Endodermal cell (in vitro differentiated cells): ENCODE results near the gene IPO5. TPM values are rescaled to one million over a fixed set of nuclear protein-coding genes. Genes with fewer than 3 reads are reported as not detected.

Experiments
- DNase-seq: peaks from one replicate; pipeline ENCODE4 v3.0.0-alpha.2; 2017
- H3K27ac ChIP-seq: 2 replicates; pipeline ENCODE4 v1.5.1; 2013; ENCODE audit warnings: mild to moderate bottlenecking, low read depth, low read length, moderate library complexity
- H3K27me3 ChIP-seq: 2 replicates; pipeline ENCODE4 v1.6.1; 2013; ENCODE audit warnings: mild to moderate bottlenecking, low read length, moderate library complexity; ENCODE audit not compliant: insufficient read depth, control insufficient read depth, poor library complexity, severe bottlenecking
- H3K36me3 ChIP-seq: 2 replicates; pipeline ENCODE4 v1.7.0; 2013; ENCODE audit warnings: mild to moderate bottlenecking, low read length, moderate library complexity; ENCODE audit not compliant: control insufficient read depth, insufficient read depth
- H3K4me1 ChIP-seq: one replicate; pipeline ENCODE4 v1.7.0; 2013; ENCODE audit warnings: low read length; ENCODE audit not compliant: control insufficient read depth, insufficient read depth
- H3K4me3 ChIP-seq: 2 replicates; pipeline ENCODE4 v1.5.1; 2013; ENCODE audit warnings: mild to moderate bottlenecking, low read length, moderate library complexity
- H3K9ac ChIP-seq: 2 replicates; pipeline ENCODE4 v1.6.1; 2013; ENCODE audit warnings: mild to moderate bottlenecking, low read length, moderate library complexity; ENCODE audit not compliant: poor library complexity, severe bottlenecking; ENCODE audit errors: extremely low read depth
- H3K9me3 ChIP-seq: 2 replicates; pipeline ENCODE4 v1.6.1; 2013; ENCODE audit warnings: mild to moderate bottlenecking, low read length, moderate library complexity; ENCODE audit not compliant: control insufficient read depth
- H3K27ac Mint-ChIP-seq: 2 replicates; pipeline ENCODE4 v1.8.0; 2020; ENCODE audit warnings: mixed read lengths
- H3K27me3 Mint-ChIP-seq: 2 replicates; pipeline ENCODE4 v1.8.0; 2021; ENCODE audit warnings: mild to moderate bottlenecking, mixed read lengths; ENCODE audit not compliant: insufficient read depth
- H3K36me3 Mint-ChIP-seq: 2 replicates; pipeline ENCODE4 v1.8.0; 2020; ENCODE audit warnings: low read depth, mixed read lengths
- H3K4me1 Mint-ChIP-seq: 2 replicates; pipeline ENCODE4 v1.8.0; 2020; ENCODE audit warnings: mixed read lengths
- H3K4me3 Mint-ChIP-seq: 2 replicates; pipeline ENCODE4 v1.8.0; 2020; ENCODE audit warnings: mild to moderate bottlenecking, moderate library complexity, mixed read lengths
- H3K9me3 Mint-ChIP-seq: 2 replicates; pipeline ENCODE4 v1.8.0; 2020; ENCODE audit warnings: mild to moderate bottlenecking, mixed read lengths
- CTCF ChIP-seq: fragments of 200-600 bp; sonication (generic); conservative IDR thresholded peaks from 2 replicates; pipeline ENCODE4 v1.5.0; 2021; ENCODE audit warnings: antibody characterized with exemption, mild to moderate bottlenecking
- WGBS, 2 experiments: methylation state at CpG; one replicate each; pipeline versions ENCODE4 v1.1.5 to v1.1.7; 2013; ENCODE audit warnings: missing lambda C conversion rate in 2 of 2, mixed read lengths in 1 of 2; ENCODE audit not compliant: insufficient coverage in 1 of 2, insufficient read length in 1 of 2; 5-methylcytosine and 5-hydroxymethylcytosine counted together
- long read RNA-seq, 4 experiments: library from polyadenylated mRNA in 2 of 4; library from RNA in 1 of 4; library from capped mRNA in 1 of 4; stranded (forward) in 3 of 4; unstranded in 1 of 4; transcript quantifications; one replicate each; pipeline ENCODE4 v2.0.0, GENCODE V29; 2020 to 2021; ENCODE audit warnings: inconsistent platforms in 1 of 4
- polyA plus RNA-seq, 2 experiments: library from polyadenylated mRNA; stranded (reverse); fragments of 50-300 nt; gene quantifications; one replicate each; pipeline ENCODE4 v1.2.3, GENCODE V29; 2013
- total RNA-seq, 2 donors: library from RNA; stranded (reverse); fragmentation: NEBNext Ultra II Directional in 1 of 2; extraction: Animal tissue kit (Norgen Biotek cat#: 25700) in 1 of 2; gene quantifications; 2 replicates in 1 of 2; 3 replicates in 1 of 2; pipeline ENCODE4 v1.2.1, GENCODE V29; 2021

IPO5 gene
- 100 to 1,000 TPM; 259 to 280 TPM for total RNA-seq
- polyA plus RNA-seq (2013, experiment 1 of 2), result 262 TPM
- polyA plus RNA-seq (2013, experiment 2 of 2), result 238 TPM
- long read RNA-seq, experiment 1, transcript IPO5-222 (26 exons, 3,419 nt), result major isoform, 34 of 118 reads
- long read RNA-seq, experiment 1, partial matches to known transcripts, result 68 of 118 reads
- long read RNA-seq, experiment 1, other reads (novel, unspliced or antisense), result 16 of 118 reads
- long read RNA-seq, experiment 2, transcript IPO5-222 (26 exons, 3,419 nt), result major isoform, 270 of 370 reads
- long read RNA-seq, experiment 2, partial matches to known transcripts, result 75 of 370 reads
- long read RNA-seq, experiment 2, other reads (novel, unspliced or antisense), result 21 of 370 reads
- long read RNA-seq, experiment 3, transcript IPO5-222 (26 exons, 3,419 nt), result major isoform, 1,075 of 1,226 reads
- long read RNA-seq, experiment 3, partial matches to known transcripts, result 105 of 1,226 reads
- long read RNA-seq, experiment 3, other reads (novel, unspliced or antisense), result 45 of 1,226 reads
- long read RNA-seq, experiment 4, transcript IPO5-222 (26 exons, 3,419 nt), result major isoform, 13 of 32 reads
- long read RNA-seq, experiment 4, partial matches to known transcripts, result 15 of 32 reads
- long read RNA-seq, experiment 4, other reads (novel, unspliced or antisense), result 4 of 32 reads

- no peak for DNase-seq
- no peak within 1 kb of the TSS for H3K27ac ChIP-seq
- H3K4me3 ChIP-seq, result no peak within 1 kb of the TSS
- 91 to 95% methylated on average over 5 to 10 of the region's 10 CpGs for WGBS, 2 experiments
- H3K4me1 Mint-ChIP-seq, result no peaks in the 10 kb centered on the region
- no peak within 1 kb of the TSS for H3K4me3 Mint-ChIP-seq
- no peaks in the 10 kb centered on the region for H3K4me1 ChIP-seq
- H3K36me3 ChIP-seq, result no peaks in the 10 kb centered on the region
- no peak for TF ChIP-seq CTCF
- H3K9ac ChIP-seq, result no peak within 1 kb of the TSS
- no peaks in the 10 kb centered on the region for H3K36me3 Mint-ChIP-seq
- no peaks in the 10 kb centered on the region for H3K9me3 ChIP-seq
- H3K27ac Mint-ChIP-seq, result no peak within 1 kb of the TSS
- H3K27me3 Mint-ChIP-seq, result no peaks in the 10 kb centered on the region
- H3K27me3 ChIP-seq, result no peaks in the 10 kb centered on the region
- peaks cover 14% of the 10 kb centered on the region for H3K9me3 Mint-ChIP-seq
Measured at GRCh38 chr13:97953376-97953970, at the start of gene IPO5. Gene IPO5 (plus strand): TSS chr13:97953675. CDS start chr13:97976697, 23,022 bp downstream.

- H3K27me3 Mint-ChIP-seq, result peaks cover 3% of the 10 kb centered on the region
- no peaks in the 10 kb centered on the region for H3K4me1 ChIP-seq
- H3K9ac ChIP-seq, result no peak overlapping the region
- peaks cover 6% of the 10 kb centered on the region for H3K9me3 ChIP-seq
- H3K9me3 Mint-ChIP-seq, result peaks cover 4% of the 10 kb centered on the region
- no peak overlapping the region for H3K27ac Mint-ChIP-seq
- DNase-seq, result no peak
- no peaks in the 10 kb centered on the region for H3K36me3 ChIP-seq
- H3K27ac ChIP-seq, result no peak overlapping the region
- no peak for TF ChIP-seq CTCF
- WGBS, 2 experiments, result 98 to 100% methylated on average over 1 to 2 of the region's 2 CpGs
- H3K4me3 Mint-ChIP-seq, result no peak overlapping the region
- peaks cover 2% of the 10 kb centered on the region for H3K4me1 Mint-ChIP-seq
- H3K27me3 ChIP-seq, result no peaks in the 10 kb centered on the region
- H3K4me3 ChIP-seq, result no peak overlapping the region
- no peaks in the 10 kb centered on the region for H3K36me3 Mint-ChIP-seq
Measured at GRCh38 chr13:97904059-97904458, 49.4 kb upstream of the IPO5 start.

- H3K27me3 ChIP-seq, result no peaks in the 10 kb centered on the region
- no peak for TF ChIP-seq CTCF
- peaks cover 3% of the 10 kb centered on the region for H3K27me3 Mint-ChIP-seq
- H3K4me3 ChIP-seq, result no peak overlapping the region
- no peaks in the 10 kb centered on the region for H3K36me3 ChIP-seq
- H3K9me3 ChIP-seq, result peaks cover 6% of the 10 kb centered on the region
- peaks cover 5% of the 10 kb centered on the region for H3K4me1 Mint-ChIP-seq
- no peak overlapping the region for H3K9ac ChIP-seq
- peaks cover 4% of the 10 kb centered on the region for H3K9me3 Mint-ChIP-seq
- no peak overlapping the region for H3K27ac Mint-ChIP-seq
- H3K27ac ChIP-seq, result no peak overlapping the region
- 75 to 92% methylated on average over 1 of the region's 1 CpG for WGBS, 2 experiments
- H3K36me3 Mint-ChIP-seq, result no peaks in the 10 kb centered on the region
- no peak overlapping the region for H3K4me3 Mint-ChIP-seq
- no peak for DNase-seq
- H3K4me1 ChIP-seq, result no peaks in the 10 kb centered on the region
Measured at GRCh38 chr13:97905517-97905916, 48.0 kb upstream of the IPO5 start.
